ENCODE data around the gene NUTM1.

DNA sequence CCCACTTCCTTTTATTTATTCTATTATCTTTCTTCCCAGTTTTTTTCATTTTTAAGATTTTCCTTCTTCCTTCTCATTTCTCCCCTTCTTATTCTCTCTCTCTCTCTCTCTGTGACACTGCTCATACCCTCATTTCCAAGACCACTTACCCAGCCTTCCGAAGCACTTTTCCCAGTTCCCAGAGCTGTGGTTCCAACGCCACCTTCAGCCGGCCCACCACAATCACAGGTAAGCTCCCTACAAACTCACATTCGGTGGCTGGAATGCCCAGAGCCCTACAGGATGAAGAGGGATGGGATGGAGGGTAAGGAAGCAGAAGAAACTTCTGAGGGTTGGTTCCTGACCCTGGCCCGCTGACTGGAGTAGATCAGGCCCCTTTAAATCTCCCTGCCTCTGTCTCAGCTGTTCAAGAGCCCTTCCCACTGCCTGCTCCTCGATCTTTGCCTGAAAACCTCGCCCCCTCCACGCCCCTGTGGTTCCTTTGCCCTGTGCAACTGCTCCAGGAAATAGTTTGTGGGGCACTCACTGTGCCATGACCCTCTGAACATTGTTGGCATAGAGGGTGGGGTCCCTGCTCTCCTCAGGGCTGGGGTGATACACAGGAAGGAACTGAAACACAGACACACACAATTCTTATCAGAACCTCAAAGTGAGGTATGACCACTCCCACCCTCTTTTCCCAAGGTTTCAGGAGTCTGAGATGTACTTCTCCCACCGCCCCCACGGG lies 19.1 kb downstream of the NUTM1 start:
- TF ChIP-seq, protein P1, sequence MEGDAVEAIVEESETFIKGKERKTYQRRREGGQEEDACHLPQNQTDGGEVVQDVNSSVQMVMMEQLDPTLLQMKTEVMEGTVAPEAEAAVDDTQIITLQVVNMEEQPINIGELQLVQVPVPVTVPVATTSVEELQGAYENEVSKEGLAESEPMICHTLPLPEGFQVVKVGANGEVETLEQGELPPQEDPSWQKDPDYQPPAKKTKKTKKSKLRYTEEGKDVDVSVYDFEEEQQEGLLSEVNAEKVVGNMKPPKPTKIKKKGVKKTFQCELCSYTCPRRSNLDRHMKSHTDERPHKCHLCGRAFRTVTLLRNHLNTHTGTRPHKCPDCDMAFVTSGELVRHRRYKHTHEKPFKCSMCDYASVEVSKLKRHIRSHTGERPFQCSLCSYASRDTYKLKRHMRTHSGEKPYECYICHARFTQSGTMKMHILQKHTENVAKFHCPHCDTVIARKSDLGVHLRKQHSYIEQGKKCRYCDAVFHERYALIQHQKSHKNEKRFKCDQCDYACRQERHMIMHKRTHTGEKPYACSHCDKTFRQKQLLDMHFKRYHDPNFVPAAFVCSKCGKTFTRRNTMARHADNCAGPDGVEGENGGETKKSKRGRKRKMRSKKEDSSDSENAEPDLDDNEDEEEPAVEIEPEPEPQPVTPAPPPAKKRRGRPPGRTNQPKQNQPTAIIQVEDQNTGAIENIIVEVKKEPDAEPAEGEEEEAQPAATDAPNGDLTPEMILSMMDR (IDR thresholded peaks at IDR 0.05): no peak
- no peak for TF ChIP-seq POLR2A (IDR thresholded peaks at IDR 0.05)
- TF ChIP-seq POLR2AphosphoS5 (IDR thresholded peaks at IDR 0.05): no peak
